Measurements from ENCODE around the gene GSC.
"Not testable (repeated sequence)": the region's sequence is repeated elsewhere in the genome, so short reads cannot be mapped to it uniquely, and the experiment has no call there.

Gene GSC

GRCh38 chr14:94769391-94770250 lies at the start of gene GSC:
Gene GSC (minus strand): TSS chr14:94770113. CDS start chr14:94770015, 98 bp downstream.
- DNase-seq (ENCODE audit: low read depth), result peak; percentile 2

DNA sequence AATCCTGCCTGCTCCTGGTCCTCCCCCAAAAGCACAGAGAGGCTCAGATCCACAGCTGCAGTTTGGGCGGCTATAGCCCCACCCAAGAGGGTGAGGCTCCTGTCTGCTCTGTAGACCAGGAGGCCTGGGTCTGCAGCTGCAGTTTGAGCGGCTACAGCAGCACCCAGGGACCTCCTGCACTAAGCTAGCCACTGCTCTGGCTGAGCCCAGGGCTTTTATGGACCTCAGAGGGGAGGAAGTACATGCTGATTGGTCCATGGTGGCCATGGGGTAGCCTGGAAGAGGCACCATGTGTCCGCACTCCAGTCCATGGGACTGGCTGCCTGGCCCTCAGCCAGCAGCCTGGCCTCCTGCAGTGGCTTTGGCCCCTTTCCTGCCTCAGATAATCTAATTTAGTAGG lies 49.6 kb upstream of the GSC start:
- DNase-seq (ENCODE audit: low read depth), result no peak

DNA sequence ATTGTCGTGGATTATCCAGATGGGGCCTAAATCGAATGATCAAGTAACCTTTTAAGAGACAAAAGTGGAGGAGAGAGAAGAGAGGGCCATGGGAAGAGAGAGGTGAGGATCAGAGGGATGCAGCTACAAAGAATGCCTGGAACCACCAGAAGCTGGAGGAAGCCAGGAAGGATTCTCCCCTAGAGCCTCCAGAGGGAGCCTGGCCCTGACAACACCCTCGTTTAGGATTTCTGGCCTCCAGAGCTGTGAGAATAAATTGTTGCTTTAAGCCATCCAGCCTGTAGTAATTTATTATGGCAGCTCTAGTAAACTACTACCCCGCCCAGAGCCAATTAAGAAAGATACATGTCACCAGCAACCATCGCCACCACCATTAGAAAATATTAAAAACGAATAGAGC lies 46.2 kb upstream of the GSC start:
- DNase-seq (ENCODE audit: low read depth), result no peak

DNA sequence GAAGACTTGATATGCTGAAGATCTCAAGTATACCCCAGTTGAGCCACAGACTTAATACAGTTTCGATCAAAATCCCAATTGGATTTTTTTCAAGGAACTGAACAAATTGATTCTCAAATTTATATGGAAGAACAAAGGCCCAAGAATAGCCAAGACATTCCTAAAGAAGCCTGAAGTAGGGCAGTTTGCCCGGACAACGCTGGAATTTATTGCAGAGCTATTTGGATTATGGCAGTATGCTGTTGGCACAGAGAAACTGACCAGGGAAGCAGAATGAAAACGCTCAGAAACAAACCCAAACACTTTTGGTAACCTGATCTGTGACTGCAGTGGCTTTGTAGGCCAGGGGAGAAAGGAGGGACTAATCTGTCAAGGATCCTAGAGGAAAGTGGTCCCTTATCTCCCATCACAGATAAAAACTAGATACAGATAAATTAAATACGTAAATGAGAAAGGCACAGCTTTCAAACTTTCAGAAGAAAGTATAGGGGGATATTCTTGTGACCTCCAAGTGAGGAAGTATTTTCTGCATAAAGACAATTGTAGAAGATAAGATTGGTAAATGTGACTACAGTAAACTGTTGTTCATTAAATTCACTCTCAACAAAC lies 35.9 kb upstream of the GSC start:
- no peak for DNase-seq (ENCODE audit: low read depth)

GRCh38 chr14:94801225-94801624 lies 31.3 kb upstream of the GSC start:
- no peak for DNase-seq (ENCODE audit: low read depth)

- DNase-seq (ENCODE audit: low read depth), result not testable (repeated sequence)
Measured at GRCh38 chr14:94800764-94801163, 30.9 kb upstream of the GSC start.

GRCh38 chr14:94797887-94798286 lies 28.0 kb upstream of the GSC start:
- no peak for DNase-seq (ENCODE audit: low read depth)

DNA sequence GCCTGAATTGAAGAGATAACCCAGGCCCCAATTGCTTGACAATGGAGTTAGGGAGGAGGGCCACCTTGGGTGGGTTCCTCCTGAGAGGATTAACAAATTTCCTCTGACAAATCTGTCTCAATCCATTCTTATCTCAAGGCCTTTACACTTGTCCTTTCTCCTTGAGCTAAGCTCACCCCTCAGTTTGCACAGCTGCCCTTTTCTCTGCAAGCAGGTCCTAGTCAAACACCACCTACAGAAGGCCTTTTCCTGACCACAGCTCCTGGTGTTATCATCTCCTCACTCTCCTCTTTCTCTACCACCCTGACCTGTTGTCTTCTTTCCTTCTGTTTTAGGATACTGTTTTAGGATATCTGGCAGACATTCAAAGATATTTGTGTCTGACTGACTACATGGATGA lies 26.4 kb upstream of the GSC start:
- DNase-seq (ENCODE audit: low read depth), result no peak

DNA sequence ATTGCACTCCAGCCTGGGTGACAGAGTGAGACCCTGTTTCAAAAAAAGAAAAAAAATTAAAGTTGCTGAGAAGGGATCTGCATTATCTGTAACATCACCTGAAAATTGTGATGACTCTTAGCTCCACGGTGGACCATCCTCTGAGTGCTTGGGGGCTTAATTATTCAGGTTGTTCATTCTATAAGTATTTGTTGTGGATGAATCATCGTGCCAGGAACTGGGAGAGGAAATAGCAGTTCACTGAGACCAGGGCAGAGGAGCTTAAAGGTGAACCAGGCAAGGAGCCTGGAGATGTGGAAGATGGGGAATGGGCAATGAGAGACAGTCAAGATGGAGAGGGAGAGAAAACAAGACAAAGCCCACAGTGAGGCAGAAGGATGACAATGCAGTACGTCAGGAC lies 25.5 kb upstream of the GSC start:
- DNase-seq (ENCODE audit: low read depth), result no peak

DNA sequence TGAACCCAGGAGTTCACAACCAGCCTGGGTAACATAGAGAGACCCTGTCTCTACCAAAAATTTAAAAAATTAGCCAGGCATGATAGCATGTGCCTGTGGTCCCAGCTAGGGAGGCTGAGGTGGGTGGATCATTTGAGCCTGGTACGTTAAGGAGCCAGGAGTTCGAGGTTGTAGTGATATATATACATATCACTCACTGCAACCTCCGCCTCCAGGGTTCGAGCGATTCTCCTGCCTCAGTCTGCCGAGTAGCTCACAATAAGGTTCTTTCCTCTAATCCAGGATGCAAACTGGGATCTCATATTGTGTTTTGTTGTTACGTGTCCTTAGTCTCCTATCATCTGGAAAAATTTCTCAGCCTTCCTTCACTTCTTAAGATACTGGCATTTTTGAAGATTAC lies 24.0 kb upstream of the GSC start:
- DNase-seq (ENCODE audit: low read depth), result no peak

DNA sequence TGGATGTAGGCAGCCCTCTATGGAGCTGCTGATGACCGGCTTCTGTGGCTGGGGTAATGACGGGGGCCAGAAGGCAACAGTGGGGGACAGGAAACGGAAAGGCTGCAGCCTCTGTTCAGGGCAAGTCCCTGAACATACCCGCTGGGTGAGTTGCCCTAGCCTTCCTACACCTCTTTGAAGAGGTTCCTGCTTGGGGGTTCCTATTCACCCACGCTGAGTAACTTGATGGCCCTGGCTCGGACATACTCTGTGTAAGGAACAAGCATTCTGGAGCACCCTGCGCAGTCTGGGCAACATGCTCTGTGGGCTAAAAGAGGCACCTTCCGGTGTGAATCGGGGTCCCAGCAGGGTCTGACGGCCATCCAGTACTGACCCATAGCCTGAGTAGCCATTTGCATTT lies 17.7 kb upstream of the GSC start:
- DNase-seq (ENCODE audit: low read depth), result no peak

- no peak for DNase-seq (ENCODE audit: low read depth)
Measured at GRCh38 chr14:94787092-94787491, 17.2 kb upstream of the GSC start.

- no peak for DNase-seq (ENCODE audit: low read depth)
Measured at GRCh38 chr14:94780536-94781399, 10.9 kb upstream of the GSC start.

DNA sequence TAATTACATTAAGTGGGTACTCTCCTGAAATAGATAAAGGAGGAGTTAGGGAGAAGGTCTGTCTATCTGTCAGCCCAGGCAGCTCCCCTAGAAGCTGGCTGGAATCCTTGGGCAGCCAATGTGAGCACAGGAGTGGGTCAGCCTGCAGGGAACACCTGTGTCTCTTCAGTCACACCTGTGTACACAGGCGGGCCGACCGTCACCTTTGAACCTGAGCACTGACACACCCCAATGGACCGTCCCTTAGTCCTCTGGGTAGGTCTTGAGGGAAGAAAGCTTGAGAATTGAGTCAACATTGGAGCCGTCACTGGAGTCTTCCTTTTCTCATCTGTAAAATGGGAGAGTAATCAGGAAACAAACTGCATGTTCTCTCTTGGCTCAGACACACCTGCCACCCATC lies 9.8 kb upstream of the GSC start:
- no peak for DNase-seq (ENCODE audit: low read depth)

DNA sequence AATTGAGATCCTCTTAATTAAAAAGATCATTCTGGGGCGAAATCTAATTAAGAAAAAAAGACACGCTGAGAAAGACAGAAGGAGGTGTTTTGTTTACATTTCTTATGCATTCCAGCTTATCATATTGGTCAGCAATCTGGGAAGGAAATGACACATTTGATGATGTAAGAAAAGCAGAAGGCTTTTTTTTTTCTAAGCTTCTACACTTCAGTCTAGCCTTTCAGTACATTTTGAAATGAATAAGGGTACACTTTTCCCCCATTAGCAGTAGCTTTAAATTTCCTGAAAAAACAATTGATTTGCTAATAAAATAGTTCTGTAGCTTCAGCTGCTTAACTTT lies 5.9 kb upstream of the GSC start:
- peak; percentile 29 for DNase-seq (ENCODE audit: low read depth)

DNA sequence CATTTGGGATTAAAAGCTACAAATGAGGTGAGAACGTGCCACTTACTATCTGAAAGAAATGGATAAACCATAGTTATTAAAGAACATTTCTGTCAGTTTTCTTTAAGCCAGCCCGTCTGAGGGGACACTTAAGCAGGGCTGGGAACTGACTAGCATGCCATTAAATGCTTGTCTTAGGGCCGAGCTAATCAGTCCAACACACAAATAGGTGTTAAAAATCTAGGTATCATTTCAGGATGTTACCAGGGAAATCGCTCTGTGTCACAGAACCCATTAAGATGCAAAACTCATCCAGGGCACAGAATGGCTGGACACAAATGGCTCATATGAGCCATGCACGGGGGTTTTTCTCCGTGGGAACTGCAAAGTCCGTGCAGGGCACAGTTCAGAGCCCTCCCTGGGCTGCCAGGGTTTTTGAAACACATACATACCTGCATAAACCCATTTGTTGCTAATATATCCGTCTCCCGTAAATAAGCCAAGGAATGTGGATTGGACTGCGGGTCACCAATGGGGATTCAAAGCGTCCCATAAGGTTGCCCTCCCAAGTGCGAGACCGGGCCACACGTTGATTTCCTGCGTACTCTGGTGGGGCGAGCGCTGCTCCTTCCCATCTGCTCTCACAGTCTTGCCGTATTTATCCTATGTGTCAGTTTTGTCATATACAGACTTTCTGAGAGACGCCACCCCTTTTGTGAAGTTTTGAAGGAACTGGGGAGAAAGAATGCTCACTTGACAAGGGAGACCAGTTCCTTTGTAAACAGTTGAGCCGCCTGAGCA lies 5.4 kb upstream of the GSC start:
- DNase-seq (ENCODE audit: low read depth), result no peak

- DNase-seq (ENCODE audit: low read depth), result no peak
Measured at GRCh38 chr14:94774344-94775090, 4.6 kb upstream of the GSC start.

GRCh38 chr14:94773655-94774343 lies 3.9 kb upstream of the GSC start:
- no peak for DNase-seq (ENCODE audit: low read depth)

- no peak for DNase-seq (ENCODE audit: low read depth)
Measured at GRCh38 chr14:94773061-94773648, 3.2 kb upstream of the GSC start.

DNA sequence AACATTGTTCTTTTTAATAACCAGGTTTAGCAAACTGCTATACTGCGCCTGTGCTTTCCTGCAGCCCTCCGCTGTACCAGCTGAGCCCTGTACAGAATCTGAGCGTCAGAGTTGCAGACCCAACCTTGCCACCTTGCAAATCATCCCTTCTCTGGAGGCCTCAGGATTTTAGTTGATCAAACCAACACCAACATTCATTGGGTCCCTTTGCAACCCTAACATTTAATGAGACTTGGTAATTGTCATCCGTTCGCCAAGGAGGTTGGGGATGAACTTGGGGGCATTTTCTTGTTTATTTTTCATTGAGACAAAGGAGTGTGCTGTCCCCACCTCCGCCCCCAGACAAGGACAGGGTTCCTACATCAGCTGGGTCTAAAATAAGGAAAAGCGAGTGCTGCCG lies 2.6 kb upstream of the GSC start:
- no peak for DNase-seq (ENCODE audit: low read depth)

All from amniotic epithelial cell (primary cell).